MCF 10A (cell line): ENCODE data around the gene ZNF254. TPM values are rescaled to one million over a fixed set of nuclear protein-coding genes. Genes with fewer than 3 reads are reported as not detected.
"Not testable (repeated sequence)": the region's sequence is repeated elsewhere in the genome, so short reads cannot be mapped to it uniquely, and the experiment has no call there.

Source experiments
- BruUV-seq: library from RNA; stranded (reverse); fragments of 400-500 nt; replicated peaks from 2 replicates; lab custom pipeline; 2021; lab: Mats Ljungman, UMichigan
- CTCF ChIA-PET: fragments of 300-600 bp; sonication (Branson Sonifier 250); formaldehyde crosslinking; extraction: SDS; loops from one replicate; lab custom pipeline; 2021; ENCODE audit warnings: antibody characterized with exemption, inconsistent platforms; lab: Yijun Ruan, JAX
- POLR2A ChIA-PET: fragments of 300-600, 350-650 bp; sonication (Branson Sonifier 250); formaldehyde crosslinking; extraction: SDS; loops from one replicate; lab custom pipeline; 2020; ENCODE audit warnings: antibody characterized with exemption, inconsistent platforms; lab: Yijun Ruan, JAX
- DNase-seq: peaks from one replicate; pipeline ENCODE4 v3.0.0-alpha.2; 2018; ENCODE audit not compliant: unreplicated experiment
- H3K27ac Mint-ChIP-seq: one replicate; pipeline ENCODE4 v1.8.0; 2022; ENCODE audit warnings: mild to moderate bottlenecking, low read depth, mixed read lengths; ENCODE audit not compliant: unreplicated experiment
- H3K27me3 Mint-ChIP-seq: one replicate; pipeline ENCODE4 v1.8.0; 2022; ENCODE audit warnings: mixed read lengths; ENCODE audit not compliant: insufficient read depth, unreplicated experiment
- H3K36me3 Mint-ChIP-seq: one replicate; pipeline ENCODE4 v1.8.0; 2022; ENCODE audit warnings: mild to moderate bottlenecking, moderate library complexity, mixed read lengths; ENCODE audit not compliant: insufficient read depth, unreplicated experiment
- H3K4me1 Mint-ChIP-seq: one replicate; pipeline ENCODE4 v1.8.0; 2022; ENCODE audit warnings: mixed read lengths; ENCODE audit not compliant: insufficient read depth, unreplicated experiment
- H3K4me3 Mint-ChIP-seq: one replicate; pipeline ENCODE4 v1.8.0; 2022; ENCODE audit warnings: mild to moderate bottlenecking, moderate library complexity, mixed read lengths; ENCODE audit not compliant: unreplicated experiment
- H3K9me3 Mint-ChIP-seq: one replicate; pipeline ENCODE4 v1.8.0; 2022; ENCODE audit warnings: mixed read lengths; ENCODE audit not compliant: unreplicated experiment
- intact Hi-C: fragments of 100-400 bp; cut with micrococcal nuclease; formaldehyde crosslinking; loops from 2 replicates; pipeline ENCODE4 v1.14.1; 2022
- total RNA-seq: library from RNA; stranded (reverse); gene quantifications from 2 replicates; pipeline ENCODE4 v1.2.3, GENCODE V29; 2022
- TF ChIP-seq, protein P1 (sequence below): fragments of 200-600 bp; IDR thresholded peaks from one replicate; pipeline ENCODE4 v1.8.0; 2022; ENCODE audit warnings: antibody characterized with exemption, mild to moderate bottlenecking; ENCODE audit not compliant: unreplicated experiment

Gene ZNF254
- total RNA-seq, 1 experiment from 2014 or later, result 5.3 TPM

DNA sequence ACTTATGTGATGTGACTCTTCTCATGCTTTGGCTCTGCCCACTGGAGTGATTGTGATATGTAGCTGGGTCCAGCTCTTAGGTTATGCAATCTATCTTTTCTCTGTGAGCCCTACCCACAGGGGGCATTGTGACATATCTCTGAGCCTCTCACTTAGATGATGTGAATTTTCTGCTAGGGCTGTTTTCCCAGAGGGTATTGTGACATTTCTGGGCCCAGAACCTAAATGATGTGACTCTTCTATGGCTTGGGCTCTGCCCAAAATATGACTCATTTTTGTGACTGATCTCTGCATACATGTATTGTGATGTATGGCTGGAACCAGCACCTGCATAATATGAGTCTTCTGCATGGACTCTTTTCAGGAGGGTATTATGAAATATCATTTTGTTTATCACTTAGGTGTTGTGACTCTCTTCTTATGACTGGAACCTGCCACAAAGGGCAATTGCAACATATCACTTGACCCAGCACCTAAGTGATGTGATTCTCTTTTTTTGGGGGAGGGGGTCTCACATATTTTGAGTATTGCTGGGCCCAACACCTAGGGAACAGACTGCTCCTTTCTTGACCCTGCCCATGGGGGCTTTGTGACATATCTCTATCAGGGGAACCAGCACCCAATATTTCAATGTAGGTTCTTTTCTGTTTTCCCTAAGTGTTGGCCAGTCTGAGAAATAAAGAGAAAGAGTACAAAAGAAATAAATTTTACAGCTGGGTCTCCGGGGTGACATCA lies 12.1 kb upstream of the ZNF254 start:
- Mint-ChIP-seq H3K27ac (peak overlapping the region; percentile 61), H3K36me3 (peaks cover 11% of the 10 kb centered on the region), H3K4me3 (no peak overlapping the region), H3K4me1 (peaks cover 18% of the 10 kb centered on the region), H3K9me3 (no peaks in the 10 kb centered on the region), H3K27me3 (no peaks in the 10 kb centered on the region)
- intact Hi-C loops, result no loop called here
- ChIA-PET POLR2A (interaction anchor here (1.7 to 1.8 kb wide), 2 partner anchors 21 to 41 kb away, joined by 6 to 8 read pairs; no protein-coding TSS in a partner anchor), CTCF (interaction anchor here (0.7 kb wide), 1 partner anchor 376 kb away, joined by 4 read pairs; no protein-coding TSS in a partner anchor)
- TF ChIP-seq, protein P1, sequence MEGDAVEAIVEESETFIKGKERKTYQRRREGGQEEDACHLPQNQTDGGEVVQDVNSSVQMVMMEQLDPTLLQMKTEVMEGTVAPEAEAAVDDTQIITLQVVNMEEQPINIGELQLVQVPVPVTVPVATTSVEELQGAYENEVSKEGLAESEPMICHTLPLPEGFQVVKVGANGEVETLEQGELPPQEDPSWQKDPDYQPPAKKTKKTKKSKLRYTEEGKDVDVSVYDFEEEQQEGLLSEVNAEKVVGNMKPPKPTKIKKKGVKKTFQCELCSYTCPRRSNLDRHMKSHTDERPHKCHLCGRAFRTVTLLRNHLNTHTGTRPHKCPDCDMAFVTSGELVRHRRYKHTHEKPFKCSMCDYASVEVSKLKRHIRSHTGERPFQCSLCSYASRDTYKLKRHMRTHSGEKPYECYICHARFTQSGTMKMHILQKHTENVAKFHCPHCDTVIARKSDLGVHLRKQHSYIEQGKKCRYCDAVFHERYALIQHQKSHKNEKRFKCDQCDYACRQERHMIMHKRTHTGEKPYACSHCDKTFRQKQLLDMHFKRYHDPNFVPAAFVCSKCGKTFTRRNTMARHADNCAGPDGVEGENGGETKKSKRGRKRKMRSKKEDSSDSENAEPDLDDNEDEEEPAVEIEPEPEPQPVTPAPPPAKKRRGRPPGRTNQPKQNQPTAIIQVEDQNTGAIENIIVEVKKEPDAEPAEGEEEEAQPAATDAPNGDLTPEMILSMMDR, result no peak
- no TSS peak for BruUV-seq
- DNase-seq, result peak; percentile 93

- BruUV-seq, H3K4me3 Mint-ChIP-seq, H3K27ac Mint-ChIP-seq, H3K27me3 Mint-ChIP-seq, H3K9me3 Mint-ChIP-seq, DNase-seq, intact Hi-C loops: not testable (repeated sequence)
- CTCF ChIA-PET, result interaction anchor here (0.7 kb wide), 1 partner anchor 377 kb away, joined by 4 read pairs; no protein-coding TSS in a partner anchor
- POLR2A ChIA-PET, result interaction anchor here (1.8 kb wide), 1 partner anchor 21 kb away, joined by 6 read pairs; no protein-coding TSS in a partner anchor
- peaks cover 11% of the 10 kb centered on the region for H3K36me3 Mint-ChIP-seq
- H3K4me1 Mint-ChIP-seq, result peaks cover 13% of the 10 kb centered on the region
Measured at GRCh38 chr19:24075530-24075929, 11.5 kb upstream of the ZNF254 start.

- POLR2A ChIA-PET, result interaction anchor here (2.9 kb wide), 1 partner anchor 9 kb away, joined by 15 read pairs; the partner anchor contains the start of gene ZNF254
- TF ChIP-seq, protein P1, result no peak
- no peaks in the 10 kb centered on the region for H3K27me3 Mint-ChIP-seq
- DNase-seq, result no peak
- no peaks in the 10 kb centered on the region for H3K36me3 Mint-ChIP-seq
- BruUV-seq, result no TSS peak
- CTCF ChIA-PET, result interaction anchor here (0.9 kb wide), 1 partner anchor 23 kb away, joined by 3 read pairs; no protein-coding TSS in a partner anchor
- peaks cover 12% of the 10 kb centered on the region for H3K4me1 Mint-ChIP-seq
- intact Hi-C loops, result no loop called here
- no peak overlapping the region for H3K27ac Mint-ChIP-seq
- no peaks in the 10 kb centered on the region for H3K9me3 Mint-ChIP-seq
- no peak overlapping the region for H3K4me3 Mint-ChIP-seq
Measured at GRCh38 chr19:24078680-24079079, 8.3 kb upstream of the ZNF254 start.

DNA sequence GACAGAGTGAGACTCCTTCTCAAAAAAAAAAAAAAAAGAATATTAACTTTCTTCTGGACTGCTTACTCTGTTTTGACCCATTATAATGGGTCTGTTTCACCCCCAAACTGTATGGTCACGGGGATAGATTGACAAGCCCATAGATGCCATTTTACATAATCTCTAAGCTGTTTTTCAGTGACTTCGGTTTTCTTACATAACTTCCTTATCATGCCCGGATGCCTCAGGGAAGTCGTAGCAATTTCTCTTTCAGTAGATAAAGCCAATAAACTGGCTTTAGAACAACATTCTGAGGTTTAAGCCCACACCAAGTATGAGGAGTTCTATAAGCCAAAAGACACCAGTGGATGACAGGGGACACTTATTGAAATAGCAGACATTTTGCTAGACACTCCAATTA lies 5.9 kb upstream of the ZNF254 start:
- TF ChIP-seq, protein P1, result no peak
- Mint-ChIP-seq H3K36me3 (no peaks in the 10 kb centered on the region), H3K9me3 (no peaks in the 10 kb centered on the region), H3K27ac (no peak overlapping the region), H3K4me3 (no peak overlapping the region), H3K27me3 (no peaks in the 10 kb centered on the region), H3K4me1 (no peaks in the 10 kb centered on the region)
- intact Hi-C loops, result no loop called here
- POLR2A ChIA-PET, result no interaction called here
- no TSS peak for BruUV-seq
- CTCF ChIA-PET, result no interaction called here
- DNase-seq, result no peak
